AG08395 (cell line): ENCODE measurements around the gene PRR30.
A peak's percentile ranks its signal among the peaks of the same experiment; 100 is the strongest.

Experiments used
- DNase-seq: peaks from one replicate; pipeline ENCODE4 v3.0.0; 2012; ENCODE audit warnings: mixed read lengths, low spot score

PRR30 gene

DNA sequence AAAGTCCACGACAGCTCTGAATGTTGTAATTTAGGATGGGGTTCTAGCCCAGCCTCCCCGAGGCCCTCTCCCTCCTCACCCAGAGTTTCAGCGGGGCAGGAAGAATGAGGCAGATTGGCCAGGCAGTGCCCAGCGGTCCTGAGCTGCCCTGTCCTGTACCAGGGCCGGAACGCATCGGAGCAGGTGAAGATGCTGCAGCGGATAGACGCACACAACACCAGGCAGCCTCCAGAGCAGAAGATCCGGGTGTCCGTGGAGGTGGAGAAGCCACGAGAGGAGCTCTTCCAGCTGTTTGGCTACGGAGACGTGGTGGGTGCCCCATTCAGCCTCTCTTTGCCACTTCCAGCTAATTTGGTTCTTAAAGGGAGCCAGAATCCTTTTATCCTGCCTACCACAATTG lies 41.9 kb downstream of the PRR30 start:
- DNase-seq: no peak

DNA sequence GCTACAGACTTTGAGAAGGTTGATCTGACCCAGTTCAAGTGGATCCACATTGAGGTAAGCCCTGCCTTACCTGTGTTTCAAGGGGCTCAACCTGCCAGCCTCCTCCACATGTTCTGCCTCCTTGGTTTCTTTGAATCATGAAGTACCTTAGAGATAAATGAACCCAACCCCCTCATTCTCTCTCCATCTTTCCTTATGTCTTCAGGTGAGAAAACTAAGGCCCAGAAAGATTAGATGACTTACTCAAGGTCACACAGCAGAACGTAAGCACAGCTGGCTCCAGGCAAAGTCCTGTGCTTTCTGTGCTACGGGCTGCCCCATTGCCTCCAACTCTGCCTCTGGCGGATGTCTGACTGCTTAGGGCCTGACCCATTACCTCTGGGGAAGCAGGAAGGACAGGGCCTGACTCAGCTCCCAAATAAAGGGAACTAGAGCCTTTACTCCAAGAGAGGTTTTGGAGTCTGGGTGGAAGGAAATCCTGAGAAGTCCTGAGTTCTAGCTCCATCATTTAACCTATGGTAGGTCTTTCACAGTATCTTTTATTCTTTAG lies 42.4 kb downstream of the PRR30 start:
- no peak for DNase-seq

DNA sequence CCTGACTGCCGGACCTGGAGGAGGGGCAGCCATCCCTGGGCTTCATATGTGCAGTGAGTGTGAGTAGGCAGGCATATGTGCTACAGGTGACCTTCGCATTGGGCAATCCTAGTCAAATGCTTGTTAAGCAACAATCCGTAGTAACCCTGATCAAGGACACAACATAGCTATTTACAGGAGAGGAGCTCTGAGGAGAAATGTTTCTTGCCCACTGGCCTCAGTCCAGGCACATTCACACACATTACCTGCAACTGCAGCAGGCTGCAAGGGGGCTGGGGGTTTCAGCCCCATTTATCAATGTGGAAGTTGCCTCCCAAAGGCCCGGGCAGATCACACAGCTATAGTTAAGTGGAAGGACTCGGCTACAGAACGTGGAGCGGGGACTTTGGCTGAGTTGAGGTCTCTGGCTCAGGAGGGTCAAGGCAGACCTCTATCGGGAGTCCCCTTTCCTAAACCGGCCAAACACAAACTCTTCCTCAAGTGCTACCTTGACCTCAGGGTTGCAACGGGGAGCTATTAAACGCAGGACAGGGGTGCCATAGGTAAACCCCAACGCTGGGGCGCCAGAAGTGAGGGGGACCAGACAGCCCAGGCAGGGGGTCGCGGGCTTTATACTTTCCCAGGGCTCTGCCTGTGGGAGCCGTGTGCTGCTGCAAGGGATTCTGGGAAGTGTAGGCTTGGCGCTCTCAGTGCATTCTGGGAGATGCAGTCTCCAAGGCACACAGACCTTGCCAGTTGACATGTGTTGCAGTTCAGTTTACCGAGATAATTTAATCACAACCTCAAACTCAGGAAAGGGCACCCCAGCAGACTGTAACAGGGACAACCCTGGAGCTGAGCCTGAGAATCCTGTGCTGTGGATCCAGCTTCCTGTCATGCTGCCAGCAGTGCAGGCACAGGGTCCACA lies 43.2 kb downstream of the PRR30 start:
- peak; percentile 78 for DNase-seq

- no peak for DNase-seq
Observed at GRCh38 chr2:27095427-27095744, 43.8 kb downstream of the PRR30 start.

- no peak for DNase-seq
Observed at GRCh38 chr2:27094353-27094984, 44.7 kb downstream of the PRR30 start.

GRCh38 chr2:27093430-27094352 lies 45.5 kb downstream of the PRR30 start:
- no peak for DNase-seq

GRCh38 chr2:27092696-27093429 lies 46.3 kb downstream of the PRR30 start:
- DNase-seq: peak; percentile 29

DNA sequence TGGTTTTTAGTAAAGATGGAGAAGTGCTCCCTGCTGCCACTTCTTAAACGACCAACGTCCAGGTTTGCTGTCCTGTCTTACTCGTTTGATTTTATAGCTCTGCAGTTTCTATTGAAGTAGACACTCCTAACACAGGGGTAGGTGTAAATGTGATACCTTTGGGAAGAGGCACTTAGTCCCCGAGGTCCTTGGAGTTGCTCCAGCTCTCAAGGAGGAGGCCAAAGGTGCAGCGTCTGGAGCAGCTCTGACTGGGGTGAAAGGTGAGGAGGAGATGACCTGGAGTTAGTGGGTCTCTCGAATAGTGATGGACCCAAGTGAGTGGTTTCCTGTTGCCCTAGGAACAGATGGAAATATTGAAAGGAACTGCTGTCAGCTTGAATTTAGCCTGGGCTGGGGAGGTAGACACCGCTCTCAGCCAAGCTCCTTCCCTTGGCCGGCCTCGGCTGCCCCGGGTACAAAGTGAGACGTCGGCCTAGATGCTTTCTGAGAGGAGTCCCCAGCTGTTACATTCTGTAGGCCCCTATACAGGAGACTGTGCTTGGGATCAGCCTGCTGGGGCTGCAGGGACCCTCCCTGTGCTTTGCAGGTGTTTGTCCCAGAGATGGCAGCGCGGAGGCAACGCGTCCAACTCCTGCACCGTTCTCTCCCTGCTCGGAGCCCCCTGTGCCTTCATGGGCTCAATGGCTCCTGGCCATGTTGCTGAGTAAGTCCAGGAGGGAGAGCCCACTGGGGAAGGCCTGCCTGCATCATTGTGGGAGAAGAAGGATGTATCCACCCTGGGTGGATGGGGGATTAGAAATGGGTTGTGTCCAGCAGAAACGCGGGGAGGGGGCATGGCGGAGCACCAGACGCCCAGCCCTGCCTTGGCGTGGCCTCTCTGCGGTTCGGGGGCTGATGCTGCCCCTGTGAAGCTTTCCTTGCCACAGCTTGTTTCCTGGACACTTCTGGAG lies 47.2 kb downstream of the PRR30 start:
- no peak for DNase-seq

GRCh38 chr2:27089111-27089954 lies 49.9 kb downstream of the PRR30 start:
- DNase-seq: no peak

DNA sequence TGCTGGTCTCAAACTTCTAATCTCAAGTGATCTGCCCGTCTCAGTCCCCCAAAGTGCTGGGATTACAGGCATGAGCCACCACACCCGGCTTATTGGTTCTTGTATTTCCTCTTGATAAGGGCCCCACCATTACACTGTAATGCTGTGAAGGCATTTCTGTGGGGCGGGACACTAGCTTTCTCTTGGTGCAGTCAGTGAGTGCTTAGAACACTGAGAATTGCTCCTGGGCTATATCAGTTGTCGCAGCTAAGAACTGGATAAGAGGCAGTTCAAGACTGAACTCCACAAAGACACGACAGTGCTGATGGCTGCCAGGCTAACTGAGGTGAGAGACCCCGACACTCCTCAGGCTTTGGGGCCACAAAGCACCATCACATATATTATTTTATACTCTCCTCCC lies 50.6 kb downstream of the PRR30 start:
- DNase-seq: no peak

DNA sequence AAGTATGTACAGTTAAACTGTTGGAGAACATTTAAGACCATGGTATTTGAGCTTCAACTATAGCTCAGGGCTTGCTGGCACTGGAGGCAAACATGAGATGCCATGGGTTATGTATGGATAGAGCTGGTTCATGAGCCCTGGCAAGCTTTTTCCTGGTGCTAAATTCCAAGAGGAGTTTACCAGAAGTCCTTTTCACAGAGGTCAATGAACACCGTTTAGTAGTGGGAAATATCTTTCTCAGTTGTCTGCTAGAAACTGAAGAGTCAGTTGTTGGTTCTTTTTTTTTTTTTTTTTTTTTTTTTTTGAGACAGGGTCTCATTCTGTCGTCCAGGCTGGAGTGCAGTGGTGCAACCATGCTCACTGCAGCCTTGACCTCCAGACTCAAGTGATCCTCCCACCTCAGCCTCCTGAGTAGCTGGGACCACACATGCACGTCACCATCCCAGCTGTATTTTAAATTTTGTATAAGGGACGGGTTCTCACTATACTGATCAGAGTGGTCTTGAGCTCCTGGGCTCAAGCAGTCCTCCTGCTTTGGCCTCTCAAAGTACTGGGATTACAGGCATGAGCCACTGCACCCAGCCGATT lies 51.3 kb downstream of the PRR30 start:
- no peak for DNase-seq
